HG02763 (cell line): ENCODE results near the gene ATRNL1.
A peak's percentile ranks its signal among the peaks of the same experiment; 100 is the strongest.
"Not testable (repeated sequence)": the region's sequence is repeated elsewhere in the genome, so short reads cannot be mapped to it uniquely, and the experiment has no call there.

Experiments
- ATAC-seq: cut with Tn5 transposase; IDR thresholded peaks from one replicate; pipeline ENCODE4 v1.9.1; 2021; ENCODE audit warnings: mild to moderate bottlenecking, moderate library complexity; ENCODE audit not compliant: unreplicated experiment

ATRNL1 gene

DNA sequence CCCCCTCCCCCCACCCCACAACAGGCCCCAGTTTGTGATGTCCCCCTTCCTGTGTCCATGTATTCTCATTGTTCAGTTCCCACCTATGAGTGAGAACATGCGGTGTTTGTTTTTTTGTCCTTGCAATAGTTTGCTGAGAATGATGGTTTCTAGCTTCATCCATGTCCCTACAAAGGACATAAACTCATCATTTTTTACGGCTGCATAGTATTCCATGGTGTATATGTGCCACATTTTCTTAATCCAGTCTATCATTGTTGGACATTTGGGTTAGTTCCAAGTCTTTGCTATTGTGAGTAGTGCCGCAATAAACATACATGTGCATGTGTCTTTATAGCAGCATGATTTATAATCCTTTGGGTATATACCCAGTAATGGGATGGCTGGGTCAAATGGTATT, 312.7 kb downstream of the ATRNL1 start:
- not testable (repeated sequence) for ATAC-seq

DNA sequence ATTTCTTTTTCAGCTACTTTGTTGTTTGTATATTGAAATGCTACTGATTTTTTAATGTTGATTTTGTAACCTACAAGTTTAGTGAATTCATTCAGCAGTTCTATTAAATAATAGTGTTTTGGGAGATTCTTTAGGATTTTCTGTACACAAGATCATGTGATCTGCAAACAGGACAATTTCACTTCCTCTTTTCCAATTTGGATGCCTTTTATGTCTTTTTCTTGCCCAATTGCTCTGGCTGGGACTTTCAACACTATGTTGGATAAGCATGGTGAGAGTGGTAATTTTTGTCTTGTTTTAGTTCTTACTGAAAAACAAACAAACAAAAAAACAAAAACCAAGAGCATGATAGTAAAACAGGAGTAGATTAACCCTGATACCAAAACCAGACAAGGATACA, 316.2 kb downstream of the ATRNL1 start:
- no peak for ATAC-seq

DNA sequence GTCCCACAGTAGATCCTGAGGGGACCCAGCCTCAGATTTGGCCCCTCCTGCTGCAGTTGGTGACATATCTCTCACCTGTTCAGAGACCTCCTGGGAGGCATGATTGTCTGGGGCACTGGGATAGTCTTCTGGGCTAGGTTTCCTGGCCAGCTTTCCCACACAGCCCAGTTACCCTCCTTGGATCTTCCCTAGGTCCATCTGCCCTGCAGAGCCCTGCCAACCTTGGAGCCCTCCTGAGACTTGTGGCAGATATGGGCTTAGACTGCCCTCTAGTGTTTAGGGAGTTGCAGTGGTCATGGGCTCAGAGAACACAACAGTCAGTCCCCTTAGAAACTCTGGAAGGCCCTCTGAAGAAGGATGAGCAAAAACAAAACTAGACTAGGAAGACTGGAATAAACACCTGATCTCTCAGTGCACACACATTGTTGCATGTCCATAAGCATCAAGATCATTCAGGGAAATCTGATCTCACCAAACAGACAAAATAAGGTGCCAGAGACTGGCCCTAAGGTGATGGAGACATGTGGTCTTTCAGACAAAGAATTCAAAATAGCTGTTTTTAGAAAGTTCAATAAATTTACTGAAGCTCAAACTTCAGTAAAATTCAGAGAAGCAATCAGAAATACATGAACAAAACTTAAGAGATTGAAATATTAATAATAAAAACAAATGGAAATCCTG, 324.6 kb downstream of the ATRNL1 start:
- ATAC-seq = peak; percentile 80

DNA sequence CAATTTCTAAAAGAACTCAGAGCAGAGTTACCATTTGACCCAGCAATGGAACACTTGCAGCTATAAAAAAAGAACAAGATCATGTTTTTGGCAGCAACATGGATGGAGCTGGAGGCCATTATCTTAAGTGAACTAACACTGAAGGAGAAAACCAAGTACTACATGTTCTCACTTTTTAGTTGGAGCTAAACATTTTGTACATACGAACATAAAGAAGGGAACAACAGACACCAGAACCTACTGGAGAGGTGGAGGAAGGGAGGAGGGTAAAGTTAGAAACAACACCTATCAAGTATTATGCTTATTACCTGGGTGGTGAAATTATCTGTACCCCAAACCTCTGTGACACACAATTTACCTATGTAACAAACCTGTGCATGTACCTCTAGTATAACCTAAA, 329.5 kb downstream of the ATRNL1 start:
- no peak for ATAC-seq

DNA sequence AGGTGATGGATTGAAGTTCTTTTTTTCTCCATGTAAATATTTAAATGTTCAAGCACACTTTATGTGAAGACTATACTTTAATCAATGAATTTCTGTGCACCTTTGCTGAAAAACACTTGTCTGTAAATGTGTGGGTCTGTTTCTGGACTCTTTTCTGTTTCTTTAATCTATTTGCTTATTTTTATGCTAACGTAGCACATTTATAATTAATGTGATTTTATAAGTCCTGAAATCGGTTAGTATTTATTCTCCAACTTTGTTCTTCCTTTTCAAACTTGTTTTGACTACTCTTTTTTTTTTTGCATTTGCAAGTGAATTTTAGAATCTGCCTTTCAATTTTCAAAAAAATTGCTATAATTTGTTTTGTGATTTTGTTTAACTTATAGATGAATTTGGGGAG, 334.4 kb downstream of the ATRNL1 start:
- no peak for ATAC-seq

DNA sequence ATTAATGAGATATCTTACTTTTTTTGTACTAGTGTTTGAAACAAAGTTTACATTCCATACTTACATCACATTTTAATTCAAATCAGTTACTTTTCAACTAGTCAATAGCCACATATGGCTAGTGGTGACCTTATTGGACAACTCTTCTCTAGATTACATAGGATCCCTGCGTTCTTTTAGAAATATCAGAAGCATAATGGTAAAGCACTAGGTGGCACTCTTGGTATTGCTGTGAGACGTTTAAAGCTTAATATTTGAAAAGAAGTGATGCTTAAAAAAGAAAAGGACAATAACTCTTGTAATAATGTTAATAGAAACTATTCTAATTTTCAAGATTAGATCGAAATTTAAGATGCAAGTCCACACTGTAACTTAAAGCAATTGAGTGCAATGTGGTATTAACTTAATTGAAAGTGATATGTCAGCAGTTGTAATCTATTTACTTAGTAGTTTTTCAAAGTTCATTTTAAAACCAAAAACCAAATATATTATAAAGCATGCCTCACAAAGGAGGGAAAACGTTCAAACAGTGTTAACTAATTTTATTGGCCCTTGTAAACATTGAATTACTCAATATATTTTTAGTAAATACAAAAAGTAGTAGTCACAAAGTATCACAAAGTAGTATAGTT, 339.1 kb downstream of the ATRNL1 start:
- ATAC-seq = no peak

DNA sequence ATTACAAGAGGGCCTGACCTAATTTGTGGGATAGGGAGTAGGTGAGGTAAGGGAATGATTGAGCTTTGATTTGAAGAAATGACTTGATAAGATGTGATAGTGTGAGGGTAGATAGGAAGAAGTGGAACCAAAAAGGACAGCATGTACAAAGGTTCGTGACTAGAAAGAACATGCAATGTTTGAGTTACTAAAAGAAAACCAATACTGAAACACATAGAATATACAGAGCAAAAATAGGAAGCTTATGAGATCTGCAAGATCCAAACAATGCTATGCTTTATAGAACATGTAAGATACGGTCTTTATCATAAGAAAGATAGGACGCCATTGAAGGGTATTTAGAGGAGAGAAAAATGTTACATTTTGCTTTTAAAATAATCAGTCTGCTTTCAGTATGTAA, 343.8 kb downstream of the ATRNL1 start:
- ATAC-seq = no peak

DNA sequence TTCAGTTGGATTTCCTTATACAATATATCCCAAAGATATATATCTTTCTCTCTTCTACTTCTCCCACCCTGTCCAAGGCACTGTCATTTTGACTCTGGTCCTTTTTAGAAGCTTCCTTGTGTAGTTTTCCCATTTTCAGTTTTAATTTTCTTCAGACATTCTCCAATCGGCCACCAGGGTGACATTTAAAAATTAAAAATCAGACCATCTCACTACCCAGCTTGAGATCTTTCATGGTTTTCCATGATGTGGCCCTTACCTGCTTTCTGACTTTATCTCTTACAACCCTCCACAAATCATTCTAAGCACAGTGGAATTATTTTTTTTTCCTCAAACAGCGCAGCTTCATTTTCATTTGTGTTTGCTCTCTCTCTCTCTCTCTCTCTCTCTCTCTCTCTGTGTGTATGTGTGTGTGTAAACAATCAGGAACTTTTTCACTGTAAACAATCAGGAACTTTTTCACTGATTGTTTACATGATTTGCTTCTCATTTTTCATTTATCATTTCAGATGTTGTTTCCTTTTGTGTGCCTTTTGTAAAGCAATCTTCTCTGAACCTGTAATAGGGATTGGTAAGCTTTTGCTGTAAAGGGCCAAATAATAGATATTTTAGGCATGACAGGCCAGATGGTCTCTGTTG, 348.9 kb downstream of the ATRNL1 start:
- no peak for ATAC-seq

DNA sequence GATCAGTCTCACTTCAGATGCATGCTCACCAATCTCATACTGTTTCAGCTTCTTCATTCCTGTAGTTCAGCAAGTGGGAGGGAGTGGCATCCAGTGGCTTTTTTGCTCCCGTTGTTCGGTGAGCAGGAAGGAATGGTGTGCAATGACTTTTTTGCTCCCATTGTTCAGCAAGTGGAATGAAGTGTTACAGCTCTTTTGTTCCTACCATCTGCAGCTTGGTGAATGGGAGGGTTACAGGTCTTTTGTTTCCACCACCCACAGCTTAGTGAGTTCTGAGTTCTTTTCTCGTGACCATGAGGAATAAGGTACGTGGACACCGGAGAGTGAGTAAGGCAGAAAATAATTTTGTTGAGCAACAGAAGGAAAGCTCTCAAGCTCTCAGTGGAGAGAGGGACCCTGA, 363.6 kb downstream of the ATRNL1 start:
- ATAC-seq = no peak

DNA sequence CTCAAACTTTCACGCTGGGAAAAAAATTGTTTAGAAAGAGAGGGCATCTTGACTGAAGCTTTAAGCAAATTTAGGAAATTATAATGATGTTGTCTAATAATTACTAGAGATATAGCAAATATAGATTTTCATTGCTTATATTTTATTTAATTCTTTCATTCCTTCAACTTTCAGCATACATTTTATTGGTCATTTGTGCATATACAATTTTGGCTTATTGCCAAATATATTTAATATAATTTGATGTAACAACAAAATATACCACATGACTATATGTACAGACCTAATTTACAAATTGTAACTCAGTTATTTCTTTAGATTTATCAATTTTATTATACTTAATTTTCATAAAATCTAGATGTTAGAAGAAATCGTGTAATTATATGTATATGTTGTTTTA, 390.1 kb downstream of the ATRNL1 start:
- no peak for ATAC-seq

DNA sequence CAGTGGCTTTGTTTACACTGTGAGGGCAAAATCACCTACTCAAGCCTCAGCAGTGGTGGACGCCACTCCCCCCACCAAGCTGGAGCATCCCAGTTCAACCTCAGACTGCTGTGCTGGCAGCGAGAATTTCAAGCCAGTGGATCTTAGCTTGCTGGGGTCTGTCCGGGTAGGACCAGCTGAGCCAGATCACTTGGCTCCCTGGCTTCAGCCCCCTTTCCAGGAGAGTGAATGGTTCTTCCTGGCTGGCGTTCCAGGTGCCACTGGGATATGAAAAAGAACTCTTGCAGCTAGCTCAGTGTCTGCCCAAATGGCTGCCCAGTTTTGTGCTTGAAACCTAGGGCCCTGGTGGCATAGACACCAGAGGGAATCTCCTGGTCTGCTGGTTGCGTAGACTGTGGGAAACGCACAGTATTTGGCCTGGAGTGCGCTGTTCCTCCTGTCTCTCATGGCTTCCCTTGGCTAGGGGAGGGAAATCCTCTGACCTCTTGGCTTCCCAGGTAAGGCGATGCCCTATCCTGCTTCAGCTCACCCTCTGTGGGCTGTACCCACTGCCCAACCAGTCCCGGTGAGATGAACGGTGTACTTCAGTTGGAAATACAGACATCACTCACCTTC, 398.5 kb downstream of the ATRNL1 start:
- ATAC-seq = no peak

DNA sequence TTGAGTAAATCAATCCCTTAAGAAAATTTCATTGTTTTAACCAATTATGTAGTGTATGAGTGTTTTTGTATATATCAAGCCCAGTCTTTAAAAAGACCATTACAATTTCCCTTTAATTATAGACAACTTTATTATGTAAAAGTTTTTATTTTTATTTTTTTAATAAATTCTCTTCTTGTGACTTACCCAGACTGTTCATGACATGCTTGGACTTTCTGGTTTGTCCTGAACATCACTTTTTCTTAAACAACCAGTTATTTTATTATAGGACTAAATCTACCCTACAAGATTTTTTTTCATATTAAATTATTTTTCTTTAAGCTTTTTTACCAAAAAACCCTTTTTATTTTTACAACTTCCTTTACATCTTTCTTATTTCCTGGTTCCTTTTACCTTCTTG, 410.4 kb downstream of the ATRNL1 start:
- no peak for ATAC-seq

DNA sequence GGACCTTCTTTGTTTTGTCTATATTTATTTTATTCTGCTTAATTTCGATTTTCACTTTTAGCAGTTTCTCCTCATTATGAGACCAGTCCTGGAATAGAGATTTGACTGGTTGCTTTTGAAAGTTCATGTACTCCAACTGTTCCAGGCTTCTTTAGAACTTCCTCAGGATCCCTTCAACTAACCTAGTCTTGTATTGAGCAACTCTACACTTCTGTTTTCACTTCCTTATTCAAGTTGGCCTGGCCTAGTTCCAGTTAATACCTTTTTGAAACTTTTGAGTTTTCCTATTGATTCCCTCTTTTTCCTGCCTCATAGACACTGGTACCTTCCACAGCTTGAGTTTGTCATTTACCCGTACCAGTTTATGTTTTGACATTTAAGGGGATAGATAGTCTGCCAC, 421.7 kb downstream of the ATRNL1 start:
- ATAC-seq = no peak

DNA sequence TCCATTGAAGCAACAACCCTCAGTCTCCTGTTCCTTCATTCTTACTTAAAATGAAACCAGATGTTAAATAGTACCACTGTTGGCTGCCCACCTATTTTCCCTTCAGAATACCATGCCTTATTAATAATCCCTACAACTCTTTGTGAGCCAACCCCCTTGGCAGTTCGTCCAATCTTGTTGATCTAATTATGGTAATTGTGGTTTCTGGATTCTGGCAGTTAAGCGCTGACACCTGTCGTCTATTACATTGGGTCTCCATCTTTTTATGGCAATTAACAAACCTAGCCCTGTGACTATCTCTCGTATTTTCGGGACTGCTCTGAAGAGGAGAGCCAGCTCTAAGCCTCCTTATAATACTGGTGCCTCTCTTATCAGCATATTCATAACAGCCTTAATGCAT, 432.0 kb downstream of the ATRNL1 start:
- no peak for ATAC-seq

DNA sequence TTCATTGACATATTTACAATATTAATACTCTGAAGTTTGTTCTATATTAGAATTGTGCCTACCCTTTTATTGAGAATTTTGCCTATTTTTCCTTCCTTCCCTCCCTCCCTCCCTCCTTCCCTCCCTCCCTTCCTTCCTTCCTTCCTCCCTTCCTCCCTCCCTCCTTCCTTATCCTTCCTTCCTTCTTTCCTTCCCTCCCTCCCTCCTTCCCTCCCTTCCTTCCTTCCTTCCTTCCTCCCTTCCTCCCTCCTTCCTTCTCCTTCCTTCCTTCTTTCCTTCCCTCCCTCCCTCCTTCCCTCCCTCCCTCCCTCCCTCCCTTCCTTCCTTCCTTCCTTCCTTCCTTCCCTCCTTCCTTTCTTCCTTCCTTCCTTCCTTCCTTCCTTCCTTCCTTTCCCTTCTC, 434.5 kb downstream of the ATRNL1 start:
- ATAC-seq = not testable (repeated sequence)

DNA sequence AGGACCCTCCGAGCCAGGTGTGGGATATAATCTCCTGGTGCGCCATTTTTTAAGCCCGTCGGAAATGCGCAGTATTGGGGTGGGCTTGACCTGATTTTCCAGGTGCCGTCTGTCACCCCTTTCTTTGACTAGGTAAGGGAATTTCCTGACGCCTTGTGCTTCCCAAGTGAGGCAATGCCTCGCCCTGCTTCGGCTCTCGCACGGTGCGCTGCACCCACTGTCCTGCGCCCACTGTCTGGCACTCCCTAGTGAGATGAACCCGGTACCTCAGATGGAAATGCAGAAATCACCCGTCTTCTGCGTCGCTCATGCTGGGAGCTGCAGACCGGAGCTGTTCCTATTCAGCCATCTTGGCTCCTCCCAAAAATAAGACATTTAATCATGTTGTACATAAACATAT, 443.2 kb downstream of the ATRNL1 start:
- ATAC-seq = not testable (repeated sequence)

DNA sequence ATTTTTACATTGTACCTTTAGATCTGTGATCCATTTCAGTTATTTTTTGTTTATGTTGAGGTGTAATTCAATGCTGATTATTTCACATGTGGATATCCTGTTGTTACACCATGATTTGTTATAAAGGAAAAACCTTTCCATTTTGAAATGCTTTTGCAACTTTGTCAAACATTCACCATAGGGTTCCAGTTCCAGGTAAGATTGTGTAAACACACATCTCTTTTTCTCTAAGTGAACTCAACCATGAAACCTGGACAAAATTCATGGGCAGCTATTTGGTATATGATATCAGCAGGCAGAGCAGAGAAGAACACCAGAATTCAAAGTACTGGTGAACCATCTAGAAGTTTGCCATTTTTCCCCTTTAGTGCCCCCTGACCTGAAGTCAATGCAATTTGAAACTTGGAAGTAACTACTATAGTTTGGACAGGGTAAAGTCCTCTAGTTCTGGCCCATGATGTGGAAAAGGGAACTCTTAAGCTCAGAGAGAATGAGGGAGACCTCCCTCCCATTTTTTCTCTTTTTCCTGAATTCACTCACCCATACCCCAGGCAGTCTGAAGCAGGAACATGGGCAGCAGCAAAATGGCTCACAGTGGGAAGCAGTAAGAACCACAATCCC, 446.1 kb downstream of the ATRNL1 start:
- no peak for ATAC-seq

DNA sequence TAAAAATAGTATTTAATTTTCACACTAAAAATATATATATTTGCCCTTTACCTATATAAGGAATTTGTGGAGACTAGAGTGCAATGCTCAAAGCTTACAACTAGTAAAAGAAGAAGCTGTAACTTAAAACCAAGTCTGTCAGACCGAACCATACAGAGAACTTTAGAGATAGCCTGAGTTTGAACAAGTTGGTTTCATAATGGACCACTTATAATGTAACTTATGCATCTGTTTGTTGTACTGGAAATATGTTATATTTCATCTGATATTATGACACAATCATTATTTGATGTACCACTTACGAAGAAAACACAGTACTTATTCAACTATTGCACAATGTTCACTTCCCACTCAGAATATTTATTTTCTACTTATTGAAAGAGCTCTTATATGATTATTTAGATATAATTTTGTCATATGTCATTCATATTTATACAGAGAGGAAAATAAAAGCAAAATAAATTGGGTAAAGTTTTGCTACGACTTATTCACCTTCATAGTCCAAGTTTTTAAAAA, 462.8 kb downstream of the ATRNL1 start:
- no peak for ATAC-seq

DNA sequence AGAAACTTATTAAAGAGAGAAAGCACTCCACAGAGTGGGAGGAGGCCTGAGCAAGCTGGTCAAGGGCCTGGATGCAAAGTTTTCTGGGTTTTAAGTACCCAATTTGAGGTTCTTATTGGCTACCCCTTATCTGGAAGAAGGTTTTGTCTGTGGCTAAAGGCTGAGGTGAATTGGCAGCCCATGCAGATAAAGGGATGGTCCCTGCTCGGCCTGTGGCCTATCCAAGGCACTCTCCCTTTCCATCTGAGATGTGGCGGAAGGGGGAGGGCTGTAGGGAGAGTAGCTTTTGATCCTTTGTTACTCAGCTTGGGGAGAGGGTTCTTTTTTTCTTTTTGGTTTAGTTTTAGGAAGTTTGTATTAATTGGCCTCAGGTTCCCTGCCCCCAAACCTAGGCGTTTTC, 465.1 kb downstream of the ATRNL1 start:
- ATAC-seq = no peak

DNA sequence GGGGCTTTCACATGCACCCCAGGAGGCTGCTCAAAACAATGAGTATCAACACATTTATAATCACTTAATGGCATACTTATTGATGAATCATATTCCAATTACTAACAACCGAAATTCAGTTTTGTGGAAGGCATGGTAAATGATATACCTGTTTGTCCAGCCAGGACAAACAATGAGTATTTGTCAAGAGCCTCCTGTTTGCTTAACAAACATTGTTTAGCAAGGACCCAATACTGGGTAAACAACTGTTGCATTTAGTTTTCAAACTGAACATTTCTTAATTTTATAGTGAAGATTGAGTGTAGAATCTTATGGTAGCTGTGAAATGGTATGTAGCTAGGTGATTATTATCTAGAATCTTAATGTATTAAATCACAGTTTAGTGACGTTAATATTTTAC, 473.7 kb downstream of the ATRNL1 start:
- ATAC-seq = no peak

DNA sequence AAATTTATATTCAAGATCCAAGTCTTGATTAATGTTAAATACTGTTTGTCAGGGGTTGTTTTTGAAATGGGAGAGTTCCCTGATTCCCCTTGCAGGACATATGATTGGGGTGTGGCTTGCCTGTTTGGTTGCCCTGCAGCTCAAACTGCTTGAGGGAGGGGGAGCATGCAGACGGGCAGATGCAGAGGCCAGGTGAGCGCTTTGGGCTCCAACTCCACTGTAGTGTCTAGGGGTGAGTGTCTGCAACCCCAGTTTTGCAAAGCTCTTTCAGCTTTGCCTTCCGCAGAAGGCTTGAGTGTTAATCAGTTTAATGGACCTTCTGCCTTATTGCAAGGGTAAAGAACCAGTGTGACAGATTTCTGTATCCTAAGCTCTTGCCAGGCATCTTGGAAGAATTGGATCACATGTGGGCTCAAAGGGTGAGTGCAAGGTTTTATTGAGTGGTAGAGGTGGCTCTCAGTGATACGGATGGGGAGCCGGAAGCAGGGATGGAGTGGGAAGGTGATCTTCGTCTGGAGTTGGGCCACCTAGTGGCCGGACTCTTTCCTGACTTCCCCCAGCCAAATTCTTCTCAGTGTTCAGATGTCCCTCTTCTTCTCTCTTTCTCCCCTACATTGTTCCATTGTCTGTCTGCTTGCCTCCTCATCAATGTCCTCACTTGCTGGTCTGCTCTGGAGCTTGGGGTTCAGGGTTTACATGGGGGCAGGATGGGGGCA, 479.7 kb downstream of the ATRNL1 start:
- no peak for ATAC-seq
